ENCODE measurements around the gene PMAIP1. TPM values are rescaled to one million over a fixed set of nuclear protein-coding genes. Genes with fewer than 3 reads are reported as not detected.

The PMAIP1 gene
- total and polyA plus RNA-seq, 9 of the 15 experiments (the other 6 are each of a cell fraction or from before 2014, with no cell fraction given): 8.0 to 22.9 (median 14.9) TPM

GRCh38 chr18:59899298-59900221 lies at the start of gene PMAIP1 (continued):
- TF ChIP-seq SREBF1 (IDR thresholded peaks at IDR 0.05; ENCODE audit: borderline replicate concordance, low read depth, low read length) (no peak), ZNF146 (CRISPR knock-in tag; IDR thresholded peaks at IDR 0.05; ENCODE audit: unreplicated experiment) (no peak), ELF4 (CRISPR knock-in tag; IDR thresholded peaks at IDR 0.05) (no peak), IRF1 (CRISPR knock-in tag; IDR thresholded peaks at IDR 0.05; ENCODE audit: borderline replicate concordance) (no peak), TAF1 (IDR thresholded peaks at IDR 0.05; ENCODE audit: control insufficient read depth, extremely low read depth, insufficient read depth, low read length, severe bottlenecking) (peak; percentile 80), GABPA (tag; conservative IDR thresholded peaks at IDR 0.05; ENCODE audit: low read depth) (no peak), TOE1 (IDR thresholded peaks at IDR 0.05; ENCODE audit: borderline replicate concordance) (no peak), TOE1 (CRISPR knock-in tag; IDR thresholded peaks at IDR 0.05; ENCODE audit: borderline replicate concordance, low read depth) (no peak), GTF2E2 (tag; IDR thresholded peaks at IDR 0.05) (peak; percentile 80), CBX2 (IDR thresholded peaks at IDR 0.05; ENCODE audit: insufficient read depth, low read length, poor library complexity, severe bottlenecking) (no peak), ZSCAN32 (CRISPR knock-in tag; IDR thresholded peaks at IDR 0.05) (no peak), DEAF1 (CRISPR knock-in tag; IDR thresholded peaks at IDR 0.05) (no peak)
- TF ChIP-seq, protein P1, sequence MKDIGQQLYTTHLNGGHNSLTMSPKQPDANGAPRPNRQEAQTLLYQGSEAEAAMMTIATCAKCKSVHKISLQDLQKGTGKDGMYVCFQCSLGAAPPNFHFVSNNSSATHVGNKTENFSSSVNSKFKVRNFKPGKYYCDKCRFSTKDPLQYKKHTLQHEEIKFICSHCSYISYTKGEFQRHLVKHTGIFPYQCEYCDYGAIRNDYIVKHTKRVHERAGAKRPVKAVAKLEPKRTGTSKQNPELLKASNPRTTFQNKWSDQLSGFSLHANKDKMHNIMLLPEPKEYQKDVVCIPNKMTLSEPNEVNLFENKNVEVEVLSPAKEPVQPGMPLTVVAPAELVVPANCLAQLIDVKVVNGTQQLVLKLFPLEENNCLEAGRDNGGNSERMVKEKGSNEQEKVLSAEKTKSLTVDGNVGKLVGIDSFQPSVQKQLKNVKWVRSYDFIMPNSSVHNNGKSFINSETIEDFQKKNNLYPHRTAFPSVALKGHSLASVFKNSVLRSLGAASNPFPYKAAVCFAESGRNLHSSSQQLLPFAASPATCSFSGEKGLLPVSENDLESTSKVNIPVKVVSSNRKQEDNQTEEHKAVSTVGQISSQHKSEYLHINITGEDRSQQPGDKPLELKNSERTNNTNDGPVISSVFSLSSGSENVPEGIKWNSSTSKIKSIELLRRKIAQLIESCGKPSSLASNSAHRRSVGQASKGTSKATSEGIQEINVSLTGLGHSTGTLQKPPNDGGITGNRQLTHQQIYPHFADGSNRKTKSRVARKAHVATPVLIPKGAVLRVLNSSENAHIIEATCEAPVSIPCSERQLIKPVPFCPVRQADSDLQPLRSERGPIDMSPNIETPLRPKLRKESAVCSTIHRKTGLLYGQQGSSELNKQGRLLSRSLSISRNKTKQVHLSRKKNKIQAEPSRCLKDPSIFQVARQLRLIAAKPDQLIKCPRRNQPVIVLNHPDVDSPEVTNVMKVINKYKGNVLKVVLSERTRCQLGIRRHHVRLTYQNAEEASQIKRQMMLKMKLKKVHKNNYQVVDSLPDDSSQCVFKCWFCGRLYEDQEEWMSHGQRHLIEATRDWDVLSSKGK (CRISPR knock-in tag; IDR thresholded peaks at IDR 0.05): no peak
